Measurements from ENCODE around the gene MEX3D. TPM values are rescaled to one million over a fixed set of nuclear protein-coding genes. Genes with fewer than 3 reads are reported as not detected.

The MEX3D gene
- total RNA-seq, 1 experiment from 2014 or later: 70.4 TPM

GRCh38 chr19:1553415-1553814 lies 14.7 kb downstream of the MEX3D start:
- WGBS (ENCODE audit: extremely low coverage, insufficient read length, low lambda C conversion rate): no CpG with 5 or more reads among the region's 10 CpGs
- no peaks in the 10 kb centered on the region for H4K20me1 ChIP-seq (ENCODE audit: control insufficient read depth, insufficient read depth, insufficient read length)
- no peak for DNase-seq

More at GRCh38 chr19:1553415-1553814, 14.7 kb downstream of the MEX3D start:
- Histone ChIP-seq H2BK15ac (ENCODE audit: low read depth, low read length) (no peak overlapping the region), H2BK5ac (ENCODE audit: insufficient read length, low read length) (no peak overlapping the region), H4K8ac (replicated peaks; ENCODE audit: insufficient read length, low read depth, low read length) (no peak overlapping the region), H4K5ac (ENCODE audit: insufficient read length, low read depth, low read length) (no peak overlapping the region), H3K56ac (ENCODE audit: insufficient read length, low read depth, low read length) (no peak overlapping the region), H4K91ac (ENCODE audit: insufficient read length, low read depth, low read length) (no peak overlapping the region), H2AFZ (ENCODE audit: low read length) (no peak overlapping the region), H3K79me1 (ENCODE audit: insufficient read depth, low read depth, low read length, poor library complexity, severe bottlenecking) (no peaks in the 10 kb centered on the region), H3T11ph (ENCODE audit: low read length) (no peak overlapping the region), H3K27ac (ENCODE audit: insufficient read length, low read depth, low read length) (no peak overlapping the region), H2BK120ac (ENCODE audit: low read depth, low read length, poor library complexity, severe bottlenecking) (no peak overlapping the region), H2AK5ac (ENCODE audit: insufficient read length, low read length) (no peak overlapping the region), H3K23ac (ENCODE audit: insufficient read length, low read depth, low read length) (no peak overlapping the region), H3K9me3 (ENCODE audit: control insufficient read depth, low read depth, low read length) (no peaks in the 10 kb centered on the region), H2BK20ac (ENCODE audit: low read depth, low read length, poor library complexity, severe bottlenecking) (no peak overlapping the region), H3K23me2 (ENCODE audit: insufficient read length, low read depth, low read length, poor library complexity, severe bottlenecking) (no peaks in the 10 kb centered on the region), H3K4me1 (ENCODE audit: insufficient read depth, low read length) (no peaks in the 10 kb centered on the region), H3K4ac (ENCODE audit: low read depth, low read length) (no peak overlapping the region), H3K18ac (ENCODE audit: insufficient read length, low read depth, low read length) (no peak overlapping the region), H3K14ac (ENCODE audit: insufficient read depth, low read length) (no peak overlapping the region), H2BK12ac (ENCODE audit: insufficient read length, low read depth, low read length) (no peak overlapping the region), H3K9ac (ENCODE audit: extremely low read depth, insufficient read length, low read length) (no peak overlapping the region), H3K27me3 (ENCODE audit: insufficient read depth, low read length) (no peaks in the 10 kb centered on the region), H3K79me2 (ENCODE audit: insufficient read depth, low read length) (no peaks in the 10 kb centered on the region; the same call in 1 of the 2 replicates), H3K4me2 (ENCODE audit: insufficient read depth, insufficient read length, low read length) (no peak overlapping the region)
- H3K27me3 Mint-ChIP-seq (ENCODE audit: low read depth): peaks cover 1% of the 10 kb centered on the region; the same call in 1 of the 2 replicates
- H3K27ac Mint-ChIP-seq: no peak overlapping the region
- peaks cover 0 to 14% (median 11%) of the 10 kb centered on the region in 3 experiments; a peak in 5 of 7 replicates for H3K36me3 Mint-ChIP-seq (ENCODE audit: insufficient read depth in 1 of 3, low read depth in 3 of 3)
- no peak overlapping the region for H3K4me3 Mint-ChIP-seq
- H3K4me1 Mint-ChIP-seq: no peaks in the 10 kb centered on the region
- TF ChIP-seq, protein P1, sequence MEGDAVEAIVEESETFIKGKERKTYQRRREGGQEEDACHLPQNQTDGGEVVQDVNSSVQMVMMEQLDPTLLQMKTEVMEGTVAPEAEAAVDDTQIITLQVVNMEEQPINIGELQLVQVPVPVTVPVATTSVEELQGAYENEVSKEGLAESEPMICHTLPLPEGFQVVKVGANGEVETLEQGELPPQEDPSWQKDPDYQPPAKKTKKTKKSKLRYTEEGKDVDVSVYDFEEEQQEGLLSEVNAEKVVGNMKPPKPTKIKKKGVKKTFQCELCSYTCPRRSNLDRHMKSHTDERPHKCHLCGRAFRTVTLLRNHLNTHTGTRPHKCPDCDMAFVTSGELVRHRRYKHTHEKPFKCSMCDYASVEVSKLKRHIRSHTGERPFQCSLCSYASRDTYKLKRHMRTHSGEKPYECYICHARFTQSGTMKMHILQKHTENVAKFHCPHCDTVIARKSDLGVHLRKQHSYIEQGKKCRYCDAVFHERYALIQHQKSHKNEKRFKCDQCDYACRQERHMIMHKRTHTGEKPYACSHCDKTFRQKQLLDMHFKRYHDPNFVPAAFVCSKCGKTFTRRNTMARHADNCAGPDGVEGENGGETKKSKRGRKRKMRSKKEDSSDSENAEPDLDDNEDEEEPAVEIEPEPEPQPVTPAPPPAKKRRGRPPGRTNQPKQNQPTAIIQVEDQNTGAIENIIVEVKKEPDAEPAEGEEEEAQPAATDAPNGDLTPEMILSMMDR (conservative IDR thresholded peaks at IDR 0.05): no peak
- no peaks in the 10 kb centered on the region for H3K9me3 Mint-ChIP-seq
